Lung (tissue), 12 donors: ENCODE measurements around the gene TMEM184A. TPM values are rescaled to one million over a fixed set of nuclear protein-coding genes. Genes with fewer than 3 reads are reported as not detected.

ENCODE experiments used
- ATAC-seq: fragments of 200-7000 bp; cut with Tn5 transposase; one replicate; pipeline ENCODE4 v1.9.1; 2020; ENCODE audit warnings: moderate number of reproducible peaks; ENCODE audit not compliant: insufficient read depth, low FRiP score
- DNase-seq, 3 donors: peaks; one replicate each; pipeline ENCODE4 v3.0.0-alpha.2; 2013 to 2017
- H3K27ac ChIP-seq, 2 donors: one replicate each; pipeline ENCODE4 v1.5.1; 2013; ENCODE audit warnings: mild to moderate bottlenecking in 2 of 2, moderate library complexity in 2 of 2, control low read depth in 1 of 2, inconsistent platforms in 1 of 2, low read depth in 1 of 2, low read length in 1 of 2
- H3K27me3 ChIP-seq, 3 donors: one replicate each; pipeline ENCODE4 v1.5.1; 2013; ENCODE audit warnings: low read length in 2 of 3; ENCODE audit not compliant: control insufficient read depth in 3 of 3, insufficient read depth in 3 of 3
- H3K36me3 ChIP-seq, 4 donors: one replicate each; pipeline ENCODE4 v1.5.1; 2013; ENCODE audit warnings: low read length in 4 of 4, mild to moderate bottlenecking in 1 of 4, moderate library complexity in 1 of 4; ENCODE audit not compliant: control insufficient read depth in 4 of 4, insufficient read depth in 4 of 4
- H3K4me1 ChIP-seq, 5 donors: one replicate each; pipeline ENCODE4 v1.5.1; 2013; ENCODE audit warnings: low read length in 5 of 5, mild to moderate bottlenecking in 2 of 5, moderate library complexity in 1 of 5; ENCODE audit not compliant: control insufficient read depth in 5 of 5, insufficient read depth in 5 of 5
- H3K4me3 ChIP-seq: one replicate; pipeline ENCODE4 v1.5.1; 2013; ENCODE audit warnings: mild to moderate bottlenecking, control low read depth, moderate library complexity
- H3K9ac ChIP-seq, 2 donors: one replicate each; pipeline ENCODE4 v1.5.1; 2013; ENCODE audit warnings: low read length in 2 of 2, control low read depth in 1 of 2; ENCODE audit not compliant: insufficient read depth in 1 of 2
- H3K9me3 ChIP-seq, 4 donors: one replicate each; pipeline ENCODE4 v1.5.1; 2013; ENCODE audit warnings: low read length in 3 of 4, mild to moderate bottlenecking in 1 of 4, moderate library complexity in 1 of 4; ENCODE audit not compliant: control insufficient read depth in 4 of 4, insufficient read depth in 3 of 4
- WGBS, 2 donors: extraction: QIAGEN DNeasy Blood & Tissue Kit; methylation state at CpG; one replicate each; pipeline ENCODE4 v1.1.7; 2013; 5-methylcytosine and 5-hydroxymethylcytosine counted together
- polyA plus RNA-seq, 2 donors: library from polyadenylated mRNA; stranded (reverse); fragments of 200-250 nt; gene quantifications; one replicate each; pipeline ENCODE4 v1.2.1, GENCODE V29; 2013
- total RNA-seq, 2 donors: library from RNA; depleted of rRNA in 1 of 2; stranded (reverse); fragments of >200 nt in 1 of 2; gene quantifications; one replicate each; pipeline ENCODE4 v1.2.1, GENCODE V29; 2014 to 2021
- TF ChIP-seq, protein P1 (sequence below): IDR thresholded peaks from 2 replicates; pipeline ENCODE4 v1.5.1; 2012; ENCODE audit warnings: mild to moderate bottlenecking; ENCODE audit errors: control extremely low read depth, extremely low read depth
- donor health status: control.
- donor health status: control.
- donor health status: Bipolar disorder and iron deficiency.
- donor health status: healthy.
- donor health status: DM: yes; HTN: yes; CAD: no.

Gene TMEM184A
- total and polyA plus RNA-seq, 4 donors, result 1.8 to 11.8 (median 8.3) TPM

DNA sequence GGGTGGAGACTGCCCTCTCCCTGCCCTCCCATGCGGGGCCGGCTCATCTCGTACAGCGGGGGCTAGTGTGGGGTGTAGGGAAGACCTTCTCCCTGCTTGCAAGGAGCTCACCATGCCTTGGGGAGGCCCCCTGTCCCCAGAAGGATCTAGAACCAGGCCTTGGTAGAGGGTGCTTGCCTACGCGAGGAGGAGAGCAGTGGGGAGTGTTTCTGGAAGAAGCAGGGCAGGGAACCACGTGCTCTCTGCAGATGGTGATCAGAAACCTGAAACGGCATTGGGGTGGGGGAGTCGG is 22.8 kb downstream of the TMEM184A start:
- Histone ChIP-seq H3K9me3 (no peaks in the 10 kb centered on the region), H3K4me3 (peak overlapping the region; percentile 2), H3K27ac (peak overlapping the region; percentile 93 to 97), H3K4me1 (peaks cover 3 to 43% (median 23%) of the 10 kb centered on the region in 5 donors), H3K27me3 (peaks cover 0 to 12% (median 3%) of the 10 kb centered on the region in 3 donors), H3K36me3 (peaks cover 0 to 2% (median 0%) of the 10 kb centered on the region in 4 donors), H3K9ac (no peak overlapping the region)
- 26 to 31% methylated on average over 9 of the region's 9 CpGs for WGBS, 2 donors
- TF ChIP-seq, protein P1, sequence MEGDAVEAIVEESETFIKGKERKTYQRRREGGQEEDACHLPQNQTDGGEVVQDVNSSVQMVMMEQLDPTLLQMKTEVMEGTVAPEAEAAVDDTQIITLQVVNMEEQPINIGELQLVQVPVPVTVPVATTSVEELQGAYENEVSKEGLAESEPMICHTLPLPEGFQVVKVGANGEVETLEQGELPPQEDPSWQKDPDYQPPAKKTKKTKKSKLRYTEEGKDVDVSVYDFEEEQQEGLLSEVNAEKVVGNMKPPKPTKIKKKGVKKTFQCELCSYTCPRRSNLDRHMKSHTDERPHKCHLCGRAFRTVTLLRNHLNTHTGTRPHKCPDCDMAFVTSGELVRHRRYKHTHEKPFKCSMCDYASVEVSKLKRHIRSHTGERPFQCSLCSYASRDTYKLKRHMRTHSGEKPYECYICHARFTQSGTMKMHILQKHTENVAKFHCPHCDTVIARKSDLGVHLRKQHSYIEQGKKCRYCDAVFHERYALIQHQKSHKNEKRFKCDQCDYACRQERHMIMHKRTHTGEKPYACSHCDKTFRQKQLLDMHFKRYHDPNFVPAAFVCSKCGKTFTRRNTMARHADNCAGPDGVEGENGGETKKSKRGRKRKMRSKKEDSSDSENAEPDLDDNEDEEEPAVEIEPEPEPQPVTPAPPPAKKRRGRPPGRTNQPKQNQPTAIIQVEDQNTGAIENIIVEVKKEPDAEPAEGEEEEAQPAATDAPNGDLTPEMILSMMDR, result no peak
- DNase-seq (no peak), ATAC-seq (no peak)

DNA sequence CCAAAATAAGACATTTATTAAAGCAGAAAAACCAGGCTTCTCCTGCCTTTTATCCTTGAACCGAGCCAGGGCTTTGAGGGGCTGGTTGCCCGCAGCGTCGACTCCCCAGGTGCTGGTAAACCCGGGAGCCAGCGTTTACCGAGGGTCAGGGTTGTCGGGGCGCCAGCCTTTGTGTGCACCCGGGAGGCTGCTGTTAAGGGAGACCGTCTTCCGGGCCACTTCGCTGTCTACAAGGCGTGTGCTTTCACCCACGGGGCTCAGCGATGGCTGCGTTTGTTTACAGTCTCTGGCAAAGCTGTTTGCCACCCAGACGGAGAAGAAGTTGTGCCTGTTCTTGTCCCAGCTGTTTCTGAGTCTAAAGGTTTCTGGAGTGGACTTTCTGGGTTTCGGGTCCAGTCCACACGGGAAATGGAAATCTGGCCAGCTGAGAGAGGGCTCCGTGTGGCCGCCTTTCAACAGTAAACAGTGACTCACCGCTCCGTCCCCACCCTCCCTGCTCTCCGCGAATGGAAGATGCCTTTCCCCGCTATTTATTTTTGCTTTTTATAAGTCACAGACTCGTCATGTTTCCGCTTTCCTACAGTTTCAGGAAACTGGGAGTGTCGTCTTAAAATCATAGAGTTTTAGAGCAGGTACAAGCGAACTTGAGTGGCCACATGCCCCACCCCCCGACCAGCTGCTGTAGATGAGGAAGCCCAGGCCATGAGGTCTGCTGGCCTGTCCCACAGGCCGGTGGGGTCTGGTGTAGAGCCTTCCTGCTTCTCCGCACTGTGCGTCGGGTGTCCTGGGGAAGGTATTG is 23.4 kb downstream of the TMEM184A start:
- peaks cover 0 to 12% (median 3%) of the 10 kb centered on the region in 3 donors for H3K27me3 ChIP-seq
- peaks cover 0 to 2% (median 0%) of the 10 kb centered on the region in 4 donors for H3K36me3 ChIP-seq
- peaks cover 3 to 37% (median 21%) of the 10 kb centered on the region in 5 donors for H3K4me1 ChIP-seq
- WGBS, 2 donors, result 2% methylated on average over 36 of the region's 36 CpGs
- peak; percentile 48 for ATAC-seq
- DNase-seq, result peak; percentile 53 to 67 (median 63)
- TF ChIP-seq, protein P1, result no peak
- H3K9ac ChIP-seq, result peak overlapping the region in 1 of 2 donors; percentile 30
- H3K4me3 ChIP-seq, result peak overlapping the region; percentile 73
- H3K9me3 ChIP-seq, result no peaks in the 10 kb centered on the region
- peak overlapping the region; percentile 93 to 97 for H3K27ac ChIP-seq

DNA sequence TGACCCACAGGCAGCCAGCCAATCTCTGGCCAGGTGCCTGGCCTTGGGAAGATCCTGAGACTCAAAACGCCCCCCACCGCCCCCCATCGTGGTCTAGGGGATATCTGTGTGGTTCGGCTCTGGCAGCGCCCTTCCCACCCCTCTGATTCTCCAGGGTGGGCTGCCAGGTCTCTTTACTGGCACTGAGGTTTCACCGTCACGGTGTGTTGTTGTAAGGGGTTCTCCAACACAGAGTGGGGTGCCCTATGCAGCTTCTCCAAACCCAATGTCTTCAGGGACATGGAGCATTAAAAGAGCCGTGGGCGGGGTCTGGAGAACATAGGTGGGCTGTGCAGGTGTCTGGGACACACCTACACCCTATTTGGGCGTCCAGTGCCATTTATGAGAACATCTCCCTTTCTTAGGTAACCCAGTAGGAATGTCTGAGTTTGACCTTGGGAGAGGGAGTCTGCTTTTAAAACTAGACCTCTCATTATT is 24.0 kb downstream of the TMEM184A start:
- H3K27ac ChIP-seq, result peak overlapping the region; percentile 93
- peak overlapping the region in 1 of 2 donors; percentile 49 for H3K9ac ChIP-seq
- H3K27me3 ChIP-seq, result peaks cover 0 to 12% (median 3%) of the 10 kb centered on the region in 3 donors
- ATAC-seq, result no peak
- WGBS, 2 donors, result 16 to 21% methylated on average over 10 of the region's 10 CpGs
- H3K4me3 ChIP-seq, result peak overlapping the region; percentile 73
- H3K9me3 ChIP-seq, result no peaks in the 10 kb centered on the region
- DNase-seq, result no peak
- peaks cover 0 to 2% (median 0%) of the 10 kb centered on the region in 4 donors for H3K36me3 ChIP-seq
- TF ChIP-seq, protein P1, result no peak
- H3K4me1 ChIP-seq, result peaks cover 3 to 31% (median 16%) of the 10 kb centered on the region in 5 donors
